NCI-H510A (cell line): ENCODE results near the gene PPP4C.
"Not testable (repeated sequence)": the region's sequence is repeated elsewhere in the genome, so short reads cannot be mapped to it uniquely, and the experiment has no call there.

Experiments used
- DNase-seq: peaks from one replicate; lab custom pipeline; 2025; lab: John Stamatoyannopoulos, UW

Gene PPP4C

GRCh38 chr16:30096862-30097563 is 21.2 kb downstream of the PPP4C start:
- no peak for DNase-seq

DNA sequence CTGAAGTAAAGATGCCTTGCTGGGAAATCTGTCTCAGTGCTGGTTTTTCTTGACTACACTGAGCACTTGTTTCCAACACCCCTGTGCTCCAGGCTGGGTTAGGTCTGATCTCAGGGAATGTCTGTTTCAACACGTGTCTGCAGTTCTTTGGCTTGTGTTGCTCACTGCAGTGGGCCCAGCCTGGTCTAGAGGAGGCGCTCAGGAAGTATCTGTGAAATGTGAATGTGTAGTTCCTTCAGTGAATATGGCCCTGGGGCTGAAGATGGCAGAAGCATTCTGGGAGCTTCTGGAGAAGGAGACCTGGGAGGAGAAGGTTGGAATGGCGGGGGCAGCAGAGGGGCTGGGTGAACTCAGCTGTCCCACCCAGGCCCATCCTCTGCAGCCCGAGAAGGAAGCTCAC is 28.3 kb downstream of the PPP4C start:
- no peak for DNase-seq

DNA sequence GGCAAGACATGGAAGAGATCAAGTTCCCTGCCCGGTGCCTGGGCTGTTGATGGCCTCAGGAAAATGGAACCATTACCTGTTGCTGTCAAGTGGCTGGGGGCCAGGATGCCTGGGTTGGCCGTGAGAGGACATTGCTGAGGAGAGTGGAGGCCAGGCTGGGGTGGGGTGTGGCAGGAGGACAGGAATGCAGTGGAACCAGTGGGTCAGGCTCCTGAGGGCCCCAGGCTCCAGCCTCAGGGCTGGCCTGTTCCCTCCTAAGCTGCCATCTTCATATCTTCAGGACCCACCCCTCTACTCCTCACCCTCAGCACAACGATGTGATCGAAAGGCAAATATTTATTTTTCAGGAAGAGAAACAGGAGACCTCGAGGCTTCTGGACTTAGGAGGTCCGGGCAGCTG is 28.7 kb downstream of the PPP4C start:
- DNase-seq: no peak

DNA sequence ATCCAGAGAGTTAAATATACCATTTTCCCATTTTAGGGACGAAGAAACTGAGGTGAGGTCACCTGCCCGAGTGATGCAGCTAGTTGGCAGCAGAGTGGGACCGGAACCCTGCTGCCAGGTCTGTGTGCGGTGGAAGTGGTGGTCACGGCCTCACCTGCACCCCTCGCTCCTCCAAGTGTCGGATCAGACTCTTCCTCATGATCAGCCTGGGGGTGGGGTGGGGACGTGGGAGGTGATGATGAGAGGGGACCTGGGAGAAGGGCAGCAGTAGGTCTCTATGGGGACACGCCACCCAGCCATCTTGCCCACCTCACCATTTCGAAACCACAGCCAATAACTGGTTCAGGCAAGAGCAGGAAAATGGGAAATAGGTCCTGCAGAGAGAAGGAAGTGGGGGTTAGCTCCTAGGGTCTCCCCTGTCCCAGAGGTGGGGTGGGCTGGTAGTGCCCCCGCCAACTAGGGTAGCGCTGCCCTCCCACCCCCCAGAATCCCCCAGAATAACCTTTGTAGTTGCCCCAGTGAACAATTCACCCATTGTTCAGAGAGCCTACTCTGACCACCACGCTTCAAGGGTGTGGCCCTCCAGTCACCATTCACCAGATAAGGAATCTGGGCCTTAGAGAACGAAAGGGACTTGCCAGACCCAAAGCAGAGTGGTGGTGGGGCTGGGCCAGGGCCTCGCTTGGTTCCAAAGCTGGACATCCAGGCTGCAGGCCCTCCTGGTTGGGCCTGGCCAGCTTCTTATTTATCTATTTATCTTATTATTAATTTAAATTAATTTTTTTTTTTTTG is 32.5 kb downstream of the PPP4C start:
- DNase-seq: no peak

- no peak for DNase-seq
These were observed 34.9 kb downstream of the PPP4C start for GRCh38 chr16:30110661-30111060.

GRCh38 chr16:30112197-30113030 is 36.6 kb downstream of the PPP4C start:
- DNase-seq: no peak

DNA sequence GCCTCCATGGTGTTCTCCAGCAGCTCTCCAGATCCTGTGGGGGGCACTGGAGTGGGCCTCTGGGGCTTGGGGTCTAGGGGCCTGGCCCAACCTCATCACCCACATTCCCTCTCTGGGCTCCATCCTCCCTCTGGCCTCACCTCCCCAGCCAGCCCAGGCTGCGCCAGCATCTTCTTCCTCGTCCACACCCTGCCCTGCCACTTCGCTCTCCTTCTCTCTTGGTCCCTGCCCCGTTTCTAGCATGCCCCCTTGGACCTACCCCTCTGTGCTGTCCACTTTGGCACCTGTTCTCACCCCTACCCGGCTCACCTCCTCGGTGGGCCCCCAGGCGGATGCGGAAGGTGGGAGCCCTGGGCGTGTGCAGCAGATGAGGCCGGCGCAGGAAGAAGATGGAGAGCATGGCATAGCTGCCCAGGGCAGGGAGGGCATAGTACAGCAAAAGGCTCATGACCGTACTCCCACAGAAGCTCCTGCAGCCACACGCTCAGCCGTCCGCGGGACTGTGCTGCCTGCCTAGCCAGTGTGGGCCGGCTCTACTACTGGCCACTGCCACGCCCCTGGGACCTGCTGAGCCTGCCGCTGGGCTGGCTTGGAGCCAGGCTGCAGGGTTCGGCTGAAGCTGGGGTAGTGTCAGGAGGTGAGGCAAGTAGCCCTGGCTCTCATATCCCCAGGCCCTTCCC is 37.4 kb downstream of the PPP4C start, which contains the start of gene GDPD3:
TSS of gene GDPD3 (minus strand) at position 507 of the 680 bp plus-strand sequence. CDS start at position 448, 59 bp downstream.
- DNase-seq: no peak

- DNase-seq: no peak
These were observed 38.0 kb downstream of the PPP4C start for GRCh38 chr16:30113711-30114333.

DNA sequence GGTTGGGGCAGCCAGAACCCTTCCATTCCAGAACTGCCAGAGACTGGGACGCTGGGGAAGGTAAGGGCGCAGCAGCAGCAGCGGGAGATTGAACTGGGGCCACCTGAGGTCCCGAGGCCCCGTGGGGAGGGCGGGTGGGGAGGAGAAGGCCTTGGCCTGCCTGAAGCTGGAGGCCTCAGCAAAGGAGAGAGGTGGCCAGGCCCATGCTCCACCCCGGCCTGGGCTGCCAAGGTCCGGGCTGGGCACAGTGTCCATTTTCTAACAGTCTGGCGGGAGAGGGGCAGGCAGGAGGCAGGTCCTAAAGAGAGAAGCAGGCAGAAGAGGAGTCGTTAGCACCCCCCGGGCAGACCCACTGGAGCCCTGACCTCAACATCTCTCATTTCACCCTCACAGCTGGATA is 38.6 kb downstream of the PPP4C start:
- no peak for DNase-seq

- not testable (repeated sequence) for DNase-seq
These were observed 39.0 kb downstream of the PPP4C start for GRCh38 chr16:30114833-30115232.

DNA sequence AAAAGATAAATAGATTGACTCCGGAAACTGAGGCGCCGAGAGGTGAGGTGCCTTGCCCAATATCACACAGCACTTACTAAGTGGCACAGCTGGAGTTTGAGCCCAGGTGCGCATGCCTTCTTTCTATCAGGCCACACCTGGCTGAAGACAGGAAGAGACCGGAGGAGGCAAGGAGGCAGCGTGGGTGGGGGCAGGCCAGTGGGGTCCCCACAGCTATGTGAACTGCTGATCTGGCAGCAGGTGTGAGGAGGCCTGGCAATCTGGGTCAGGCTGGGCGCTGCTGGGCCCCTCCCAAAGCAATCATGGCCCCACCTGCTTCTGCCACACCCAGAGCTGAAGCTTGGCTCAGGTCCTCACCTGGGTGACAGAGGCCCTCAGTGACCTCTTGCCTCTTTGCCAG is 39.4 kb downstream of the PPP4C start:
- DNase-seq: peak; percentile 68

GRCh38 chr16:30116291-30117207 is 40.8 kb downstream of the PPP4C start:
- no peak for DNase-seq

- DNase-seq: no peak
These were observed 42.0 kb downstream of the PPP4C start for GRCh38 chr16:30117768-30118167.

DNA sequence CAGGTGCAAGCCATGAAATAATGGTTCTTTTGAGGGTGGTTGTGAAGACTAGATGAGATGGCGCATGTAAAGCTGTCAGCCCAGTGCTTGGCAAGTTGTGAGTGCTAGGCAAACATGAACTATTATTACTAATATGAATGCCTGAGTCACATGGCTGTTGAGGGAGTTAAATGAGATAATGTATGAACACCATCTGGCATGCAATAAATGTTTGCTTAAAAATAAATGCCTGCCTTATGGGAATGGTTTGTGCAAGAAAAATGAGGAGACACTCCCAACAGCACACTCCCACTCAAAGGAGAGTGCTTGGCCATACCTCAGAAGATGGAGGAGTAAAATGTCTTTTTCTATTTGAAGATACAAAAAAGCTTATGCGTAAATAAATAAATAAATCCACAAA is 43.6 kb downstream of the PPP4C start:
- no peak for DNase-seq

DNA sequence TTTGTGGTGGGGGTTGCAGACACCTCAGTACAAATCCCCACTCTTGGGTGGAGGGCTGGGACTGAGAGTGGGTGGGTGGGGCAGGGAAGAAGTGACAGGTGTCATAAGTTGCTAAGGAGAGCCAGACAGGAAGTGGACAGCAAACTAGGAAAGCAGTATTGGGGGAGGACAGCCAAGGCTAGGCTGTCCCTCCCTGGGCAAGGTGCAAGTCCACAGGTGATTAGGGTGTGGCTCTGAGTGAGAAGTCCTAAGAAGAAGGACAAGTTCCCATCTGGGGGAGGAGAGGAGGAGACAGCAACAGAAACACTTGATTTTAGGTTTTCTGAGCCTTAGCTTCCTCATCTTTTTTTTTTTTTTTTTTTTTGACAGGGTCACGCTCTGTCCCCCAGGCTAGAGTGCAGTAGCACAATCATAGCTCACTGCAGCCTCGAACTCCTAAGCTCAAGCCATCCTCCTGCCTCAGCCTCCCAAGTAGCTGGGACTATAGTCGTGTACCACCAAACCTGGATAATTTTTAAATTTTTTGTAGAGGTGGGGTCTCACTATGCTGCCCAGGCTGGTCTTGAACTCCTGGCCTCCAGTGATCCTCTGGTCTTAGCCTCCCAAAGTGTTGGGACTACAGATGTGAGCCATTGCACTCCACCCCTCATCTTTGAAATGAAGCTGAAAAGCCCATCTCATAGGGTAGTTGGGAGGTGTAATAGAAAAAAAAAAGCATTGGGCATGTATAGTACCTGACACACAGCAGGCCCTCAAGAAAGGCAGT is 44.7 kb downstream of the PPP4C start:
- no peak for DNase-seq

DNA sequence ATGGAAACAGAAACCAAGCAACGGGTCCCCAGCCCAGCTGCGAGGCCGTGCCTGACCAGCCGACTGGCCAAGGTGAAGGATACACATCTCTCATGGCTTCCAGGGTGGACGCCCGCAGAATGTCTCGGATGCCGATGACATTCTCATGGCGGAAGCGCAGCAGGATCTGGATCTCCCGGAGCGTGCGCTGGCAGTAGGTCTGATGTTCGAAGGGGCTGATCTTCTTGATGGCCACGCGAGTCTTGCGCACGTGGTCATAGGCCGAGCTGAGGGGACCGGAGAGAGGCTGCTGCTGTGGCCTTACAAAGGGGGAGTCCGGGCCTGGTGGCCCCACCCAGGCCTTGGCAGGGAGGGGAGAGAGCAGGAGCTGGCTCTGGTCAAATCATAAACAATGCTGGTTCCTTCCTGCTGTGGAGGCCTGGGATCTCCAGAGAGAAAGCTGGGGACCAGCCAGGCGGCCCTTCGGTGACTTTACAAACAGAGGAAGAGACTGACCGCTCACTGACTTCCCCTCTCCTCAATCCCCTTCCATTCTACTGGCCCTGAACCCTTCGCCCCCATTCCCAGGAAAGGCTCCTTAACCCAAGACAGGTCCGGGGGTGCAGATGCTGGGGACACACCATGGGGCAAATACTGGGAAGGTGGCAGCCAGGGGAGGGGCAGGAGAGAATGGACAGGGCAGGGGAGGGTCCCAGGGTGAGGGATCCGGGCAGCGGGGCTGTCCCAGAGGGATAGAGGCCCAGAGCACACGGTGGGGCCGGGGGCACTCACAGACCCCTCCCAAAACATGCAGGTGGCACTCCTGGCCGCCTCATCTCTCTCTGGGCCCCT is 46.2 kb downstream of the PPP4C start:
- DNase-seq: no peak

GRCh38 chr16:30122604-30123160 is 46.9 kb downstream of the PPP4C start:
- no peak for DNase-seq

DNA sequence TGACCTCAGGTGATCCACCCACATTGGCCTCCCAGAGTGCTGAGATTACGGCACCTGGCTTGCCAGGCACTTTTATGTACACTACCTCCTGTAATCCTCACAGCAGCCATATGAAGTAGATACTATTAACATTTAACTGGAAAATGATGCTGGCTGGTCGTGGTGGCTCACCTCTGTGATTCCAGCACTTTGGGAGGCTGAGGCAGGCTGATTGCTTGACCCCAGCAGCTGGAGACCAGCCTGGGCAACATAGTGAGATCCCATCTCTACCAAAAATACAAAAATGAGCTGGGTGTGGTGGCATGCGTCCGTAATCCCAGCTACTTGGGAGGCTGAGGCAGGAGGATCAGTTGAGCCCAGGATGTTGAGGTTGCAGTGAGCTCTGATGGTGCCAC is 49.2 kb downstream of the PPP4C start:
- DNase-seq: no peak
